BLaER1 treated with 17β-estradiol and CSF1 and Interleukin-3, amounts not matched to agents 10 nM and 100 nM (cell line): Measurements from ENCODE around the gene OR10J1.

Experiments
- H3K27ac ChIP-seq, 11 experiments: shearing (Covaris generic); formaldehyde crosslinking; 2 replicates each; pipeline ENCODE4 v1.8.1; 2022
- H3K27me3 ChIP-seq, 11 experiments: shearing (Covaris generic); formaldehyde crosslinking; 2 replicates each; pipeline ENCODE4 v1.8.1; 2022
- H3K36me3 ChIP-seq, 11 experiments: shearing (Covaris generic); formaldehyde crosslinking; 2 replicates each; pipeline ENCODE4 v1.8.1; 2022
- H3K4me1 ChIP-seq, 10 experiments: shearing (Covaris generic); formaldehyde crosslinking; 2 replicates each; pipeline ENCODE4 v1.8.1; 2022
- H3K4me2 ChIP-seq, 11 experiments: shearing (Covaris generic); formaldehyde crosslinking; 2 replicates each; pipeline ENCODE4 v1.8.1; 2022
- H3K4me3 ChIP-seq, 10 experiments: shearing (Covaris generic); formaldehyde crosslinking; 2 replicates each; pipeline ENCODE4 v1.8.1; 2022
- H3K9ac ChIP-seq, 11 experiments: shearing (Covaris generic); formaldehyde crosslinking; 2 replicates each; pipeline ENCODE4 v1.8.1; 2022
- H3K9me3 ChIP-seq, 11 experiments: shearing (Covaris generic); formaldehyde crosslinking; replicated peaks in 1 of 11; 2 replicates each; pipeline ENCODE4 v1.8.1; 2022
- H4K20me1 ChIP-seq, 11 experiments: shearing (Covaris generic); formaldehyde crosslinking; 2 replicates each; pipeline ENCODE4 v1.8.1; 2022
- Cebpa-rat ChIP-seq, 11 experiments: shearing (Covaris generic); IDR thresholded peaks; 2 replicates each; pipeline ENCODE4 v1.8.1; 2022

The OR10J1 gene

GRCh38 chr1:159469921-159470533 is 30.5 kb downstream of the OR10J1 start:
- no peak overlapping the region for H3K27ac ChIP-seq
- H3K4me3 ChIP-seq = no peak overlapping the region
- no peaks in the 10 kb centered on the region for H3K36me3 ChIP-seq
- no peaks in the 10 kb centered on the region for H3K9me3 ChIP-seq
- no peaks in the 10 kb centered on the region for H3K27me3 ChIP-seq
- no peak overlapping the region for H3K4me2 ChIP-seq
- TF ChIP-seq Cebpa-rat (IDR thresholded peaks at IDR 0.05) = no peak
- no peak overlapping the region for H3K9ac ChIP-seq
- H4K20me1 ChIP-seq = no peaks in the 10 kb centered on the region
- no peaks in the 10 kb centered on the region for H3K4me1 ChIP-seq

- Histone ChIP-seq H4K20me1 (no peaks in the 10 kb centered on the region), H3K9me3 (no peaks in the 10 kb centered on the region), H3K4me1 (no peaks in the 10 kb centered on the region), H3K4me3 (no peak overlapping the region), H3K27ac (no peak overlapping the region), H3K4me2 (no peak overlapping the region), H3K27me3 (no peaks in the 10 kb centered on the region), H3K9ac (no peak overlapping the region), H3K36me3 (no peaks in the 10 kb centered on the region)
- no peak for TF ChIP-seq Cebpa-rat (IDR thresholded peaks at IDR 0.05)
These were observed 33.8 kb downstream of the OR10J1 start for GRCh38 chr1:159473335-159473734.

- Histone ChIP-seq H3K9me3 (no peaks in the 10 kb centered on the region), H3K4me2 (no peak overlapping the region), H3K9ac (no peak overlapping the region), H4K20me1 (no peaks in the 10 kb centered on the region), H3K27ac (no peak overlapping the region), H3K36me3 (no peaks in the 10 kb centered on the region), H3K27me3 (no peaks in the 10 kb centered on the region), H3K4me3 (no peak overlapping the region), H3K4me1 (no peaks in the 10 kb centered on the region)
- no peak for TF ChIP-seq Cebpa-rat (IDR thresholded peaks at IDR 0.05)
These were observed 35.4 kb downstream of the OR10J1 start for GRCh38 chr1:159474926-159475325.

GRCh38 chr1:159483501-159483900 is 44.0 kb downstream of the OR10J1 start:
- peaks cover 0 to 4% (median 0%) of the 10 kb centered on the region in 11 experiments; a peak in 1 of 22 replicates for H3K9me3 ChIP-seq
- H3K27me3 ChIP-seq = no peaks in the 10 kb centered on the region
- no peak for TF ChIP-seq Cebpa-rat (IDR thresholded peaks at IDR 0.05)
- no peaks in the 10 kb centered on the region for H3K36me3 ChIP-seq
- H3K9ac ChIP-seq = no peak overlapping the region
- H3K4me3 ChIP-seq = no peak overlapping the region
- H3K4me2 ChIP-seq = no peak overlapping the region
- no peak overlapping the region for H3K27ac ChIP-seq
- H4K20me1 ChIP-seq = no peaks in the 10 kb centered on the region
- peaks cover 0 to 8% (median 0%) of the 10 kb centered on the region in 10 experiments; a peak in 2 of 20 replicates for H3K4me1 ChIP-seq
